GM18909 (cell line): ENCODE measurements around the gene CYP4F2.
"Not testable (repeated sequence)": the region's sequence is repeated elsewhere in the genome, so short reads cannot be mapped to it uniquely, and the experiment has no call there.

ENCODE experiments used
- ATAC-seq: cut with Tn5 transposase; IDR thresholded peaks from one replicate; pipeline ENCODE4 v1.9.1; 2021; ENCODE audit warnings: mild to moderate bottlenecking; ENCODE audit not compliant: unreplicated experiment, poor library complexity

CYP4F2 gene

DNA sequence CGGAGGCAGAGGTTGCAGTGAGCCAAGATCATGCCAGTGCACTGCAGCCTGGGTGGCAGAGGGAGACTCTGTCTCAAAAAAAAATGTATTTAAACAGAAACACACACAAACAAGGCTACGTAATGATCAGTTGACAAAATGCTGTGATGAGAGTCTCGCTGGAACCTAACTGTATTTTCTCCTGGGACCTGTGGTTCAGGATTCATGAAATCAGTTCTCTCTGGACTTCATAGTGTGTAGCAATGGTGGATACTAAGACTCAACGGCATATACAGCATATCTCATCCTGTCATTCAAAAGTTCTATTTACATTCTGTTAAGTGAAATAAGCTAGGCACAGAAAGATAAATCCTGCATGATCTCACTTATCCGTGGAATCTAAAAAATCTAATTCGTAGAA lies 37.4 kb downstream of the CYP4F2 start:
- ATAC-seq: no peak

DNA sequence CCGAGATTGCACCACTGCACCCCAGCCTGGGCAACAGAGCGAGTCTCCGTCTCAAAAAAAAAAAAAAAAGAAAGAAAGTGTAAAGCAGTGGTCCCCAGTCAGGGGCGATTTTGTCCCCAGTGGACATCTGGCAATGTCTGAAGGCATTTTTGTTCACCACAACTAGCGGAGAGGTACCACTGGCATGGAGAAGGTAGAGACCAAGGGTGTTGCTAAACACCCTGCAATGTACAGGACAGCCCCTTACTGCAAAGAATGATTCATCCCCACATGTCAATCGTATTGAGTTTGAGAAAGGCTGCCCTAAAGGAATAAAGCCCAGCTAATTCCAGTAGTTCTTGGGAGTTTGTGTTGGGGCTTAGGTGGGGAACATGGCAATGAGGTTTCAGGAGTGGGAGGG lies 38.7 kb downstream of the CYP4F2 start:
- no peak for ATAC-seq

DNA sequence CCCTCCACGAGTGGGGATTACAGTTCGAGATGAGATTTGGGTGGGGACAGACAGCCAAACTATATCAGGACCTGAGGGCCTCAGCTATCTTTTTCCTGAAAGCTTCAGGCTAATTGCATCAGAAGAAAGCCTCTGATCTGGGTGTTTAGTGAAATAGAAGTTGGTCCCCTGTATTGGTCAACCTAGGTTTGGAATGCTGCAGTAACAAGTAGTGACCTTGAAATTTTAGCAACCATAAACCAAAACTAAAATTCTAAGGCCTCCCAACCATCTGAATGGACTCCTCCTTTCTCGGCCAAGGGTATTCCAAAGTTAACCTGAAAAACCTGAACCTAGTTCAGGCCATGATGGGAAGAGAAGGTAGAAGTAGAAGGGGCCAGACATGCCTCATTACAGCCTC lies 47.5 kb downstream of the CYP4F2 start:
- no peak for ATAC-seq

DNA sequence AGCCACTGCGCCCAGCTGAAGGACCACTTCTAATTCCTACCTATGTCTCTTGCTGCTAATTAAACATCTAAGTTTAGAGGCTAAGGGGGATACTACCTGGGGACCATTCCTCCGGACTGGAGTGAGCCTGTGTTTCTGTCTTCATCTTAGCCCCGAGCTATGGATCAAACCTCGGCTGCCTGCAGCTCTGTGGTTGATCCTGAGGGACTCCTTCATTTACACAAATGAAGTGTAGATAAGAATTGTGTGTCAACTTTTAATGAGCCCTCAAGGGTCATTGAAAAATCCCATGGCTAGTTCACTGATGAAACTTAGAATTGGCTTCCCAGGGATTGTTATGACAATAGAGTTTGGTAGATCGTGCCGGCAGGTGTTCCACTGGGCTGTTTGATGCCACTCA lies 51.0 kb downstream of the CYP4F2 start:
- no peak for ATAC-seq

DNA sequence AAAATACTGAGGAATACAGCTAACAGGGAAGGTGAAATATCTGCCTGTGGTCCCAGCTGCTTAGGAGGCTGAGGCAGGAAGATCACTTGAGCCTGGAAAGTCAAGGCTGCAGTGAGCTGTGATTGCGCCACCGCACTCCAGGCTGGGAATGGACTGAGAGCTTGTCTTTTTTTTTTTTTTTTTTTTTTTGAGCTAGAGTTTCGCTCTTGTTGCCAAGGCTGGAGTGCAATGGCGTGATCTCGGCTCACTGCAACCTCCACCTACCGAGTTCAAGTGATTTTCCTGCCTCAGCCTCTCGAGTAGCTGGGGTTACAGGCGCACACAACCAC lies 54.0 kb downstream of the CYP4F2 start:
- ATAC-seq: not testable (repeated sequence)

DNA sequence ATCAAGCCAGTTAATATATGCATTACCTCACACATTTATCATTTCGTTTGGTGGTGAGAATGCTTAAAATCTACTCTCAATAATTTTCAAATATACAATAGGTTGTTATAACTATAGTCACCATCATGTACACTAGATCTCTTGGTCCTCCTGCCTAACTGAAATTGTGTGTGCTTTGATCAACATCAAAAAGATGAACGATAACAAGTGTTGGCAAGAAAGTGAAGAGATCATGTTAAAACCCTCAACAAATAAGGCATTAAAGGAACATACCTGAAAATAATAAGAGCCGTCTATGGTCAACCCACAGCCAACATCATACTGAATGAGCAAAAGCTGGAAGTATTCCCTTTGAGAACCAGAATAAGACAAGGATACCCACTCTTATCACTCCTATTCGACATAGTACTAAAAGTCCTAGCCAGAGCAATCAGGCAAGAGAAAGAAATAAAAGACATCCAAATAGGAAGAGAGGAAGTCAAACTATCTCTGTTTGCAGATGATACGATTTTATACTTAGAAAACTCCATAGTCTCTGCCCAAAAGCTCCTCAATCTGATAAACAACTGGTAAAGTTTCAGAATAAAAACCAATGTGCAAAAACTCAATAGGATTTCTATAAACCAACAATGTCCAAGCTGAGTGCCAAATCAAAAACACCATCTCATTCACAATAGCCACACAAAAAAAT lies 54.5 kb downstream of the CYP4F2 start:
- ATAC-seq: no peak

DNA sequence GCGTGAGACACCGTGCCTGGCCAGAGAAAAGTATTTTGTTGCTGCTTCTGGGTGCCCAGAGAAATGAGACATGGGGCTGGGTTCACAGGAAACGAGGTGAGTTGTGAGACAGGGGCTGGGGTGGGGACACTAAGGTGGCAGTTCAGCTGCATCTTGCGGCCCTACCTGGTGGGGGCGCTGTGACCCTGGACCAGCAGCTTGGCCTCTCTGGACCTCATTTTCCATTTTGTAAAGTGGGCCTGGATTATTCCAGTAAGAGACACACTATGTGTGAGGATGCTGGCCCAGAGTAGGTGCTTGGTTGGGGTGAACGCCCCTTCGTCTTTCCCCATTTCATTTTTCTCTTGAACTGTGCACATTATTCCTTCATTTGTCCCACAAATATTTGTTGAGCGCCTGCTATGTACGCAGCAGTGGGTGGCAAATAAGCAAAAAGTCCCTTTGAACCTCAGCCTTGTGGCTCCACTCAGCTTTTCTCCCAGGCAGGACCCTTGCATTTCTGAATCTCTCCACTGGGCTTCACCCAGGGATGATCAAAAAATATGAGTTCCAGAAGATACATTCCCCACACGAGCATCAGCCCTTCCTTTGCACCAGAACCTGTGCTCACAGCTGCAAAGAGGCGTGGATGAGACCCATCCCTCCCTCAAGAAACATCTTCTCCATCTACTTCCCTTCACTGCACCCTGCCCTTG lies 55.9 kb downstream of the CYP4F2 start:
- ATAC-seq: no peak

DNA sequence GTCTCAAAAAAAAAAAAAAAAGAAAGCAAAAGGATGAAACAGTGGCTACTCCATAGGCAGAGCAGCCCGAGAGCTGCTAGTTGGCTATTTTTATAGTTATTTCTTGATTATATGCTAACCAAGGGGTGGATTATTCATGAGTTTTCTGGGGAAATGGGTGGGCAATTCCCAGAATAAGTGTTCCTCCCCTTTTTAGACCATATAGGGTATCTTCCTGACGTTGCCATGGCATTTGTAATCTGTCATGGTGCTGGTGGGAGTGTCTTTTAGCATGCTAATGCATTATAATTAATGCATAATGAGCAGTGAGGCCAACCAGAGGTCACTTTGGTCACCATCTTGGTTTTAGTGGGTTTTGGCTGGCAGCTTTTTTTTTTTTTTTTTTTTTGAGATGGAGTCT lies 57.0 kb downstream of the CYP4F2 start:
- no peak for ATAC-seq

DNA sequence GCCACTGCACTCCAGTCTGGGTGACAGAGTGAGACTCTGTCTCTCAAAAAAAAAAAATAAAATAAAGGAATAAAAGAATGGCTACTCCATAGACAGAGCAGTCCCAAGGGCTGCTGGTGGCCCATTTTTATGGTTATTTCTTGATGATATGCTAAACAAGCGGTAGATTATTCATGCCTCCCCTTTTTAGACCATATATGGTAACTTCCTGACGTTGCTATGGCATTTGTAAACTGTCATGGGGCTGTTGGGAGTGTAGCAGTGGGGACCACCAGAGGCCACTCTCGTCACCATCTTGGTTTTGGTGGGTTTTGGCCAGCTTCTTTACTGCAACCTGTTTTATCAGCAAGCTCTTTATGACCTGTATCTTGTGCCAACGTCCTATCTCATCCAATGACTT lies 58.0 kb downstream of the CYP4F2 start:
- ATAC-seq: not testable (repeated sequence)

DNA sequence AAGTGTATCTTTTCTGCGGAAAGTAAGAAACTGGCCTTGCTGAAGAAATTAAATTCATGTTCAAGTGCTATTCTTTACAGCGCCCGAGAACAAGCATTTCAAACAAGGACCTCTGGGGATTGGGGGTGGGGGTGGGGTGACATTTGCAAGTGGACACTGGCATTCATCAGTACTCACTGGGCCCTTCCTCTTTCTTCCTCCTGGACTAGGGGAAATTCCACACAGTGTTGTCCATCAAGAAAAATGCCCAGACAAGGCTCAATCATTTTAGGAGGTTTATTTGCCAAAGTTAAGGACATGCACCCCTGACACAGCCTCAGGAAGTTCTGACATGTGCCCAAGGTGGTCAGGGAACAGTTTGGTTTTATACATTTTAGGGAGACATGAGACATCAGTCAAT lies 59.5 kb downstream of the CYP4F2 start:
- no peak for ATAC-seq

DNA sequence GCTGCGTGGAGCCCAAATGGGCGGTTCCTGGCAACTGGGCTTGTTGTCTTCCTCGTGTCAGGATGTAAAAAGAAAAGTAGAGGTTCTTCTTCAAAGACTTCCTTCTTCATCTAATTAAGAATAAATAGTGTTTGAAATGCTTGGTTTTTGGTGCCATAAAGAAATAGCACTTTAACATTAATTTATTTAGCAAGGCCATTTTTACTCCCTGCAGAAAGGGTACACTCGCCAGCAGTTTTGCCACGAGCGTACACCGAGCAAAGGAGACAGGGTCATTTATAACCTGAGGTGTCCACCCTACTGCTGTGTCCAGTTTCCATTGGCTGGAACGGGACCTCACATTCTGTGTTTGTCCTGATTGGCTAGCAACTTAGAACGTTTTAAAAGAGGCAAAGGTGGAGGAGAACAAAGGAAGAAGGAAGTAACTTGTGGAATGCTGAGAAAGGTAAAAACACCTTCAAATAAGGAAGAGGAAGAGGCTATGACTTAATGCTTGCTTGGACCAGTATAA lies 60.6 kb downstream of the CYP4F2 start:
- ATAC-seq: peak; percentile 13

DNA sequence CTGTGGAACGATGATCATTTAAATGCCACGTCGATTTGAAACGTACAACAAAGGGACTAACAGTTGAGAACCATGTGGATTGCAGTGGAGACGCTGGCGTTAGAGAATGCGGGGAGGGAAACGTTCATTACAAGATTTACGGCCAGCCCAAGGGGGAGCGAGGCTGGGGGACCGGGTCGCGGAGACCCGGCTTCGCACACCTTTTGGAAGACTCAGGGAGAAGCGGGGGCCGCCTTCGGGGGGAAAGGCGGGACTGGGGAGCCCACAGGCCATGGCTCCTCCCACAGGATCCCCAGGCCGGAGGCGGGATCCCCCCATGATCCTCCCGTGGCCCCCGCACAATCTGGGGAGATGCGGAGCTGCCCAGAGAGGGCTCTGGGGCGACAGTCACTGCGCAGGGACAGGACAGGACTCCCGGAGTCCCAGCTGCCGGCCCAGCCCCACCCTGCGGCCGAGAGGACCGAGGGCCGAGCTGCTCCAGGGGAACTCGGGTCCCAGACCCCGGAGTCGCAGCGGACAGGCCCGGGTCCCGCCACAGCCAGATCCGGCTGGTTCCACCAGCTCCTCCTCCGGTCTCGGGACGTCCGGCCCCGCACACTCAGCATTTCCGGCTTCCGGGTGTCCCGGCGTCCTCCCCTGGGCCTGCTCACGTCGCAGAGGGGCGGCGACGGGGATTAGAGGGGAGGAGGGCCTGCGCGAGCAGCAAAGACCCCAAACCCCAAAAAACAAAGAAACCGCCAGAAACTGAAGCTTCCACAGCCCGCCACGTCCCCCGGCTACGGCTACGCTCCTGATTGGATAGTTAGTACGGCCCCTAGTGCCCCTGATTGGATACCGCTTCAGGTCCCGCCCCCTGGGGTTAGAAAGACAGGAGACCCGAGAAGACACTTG lies 61.3 kb downstream of the CYP4F2 start:
- peak; percentile 96 for ATAC-seq

DNA sequence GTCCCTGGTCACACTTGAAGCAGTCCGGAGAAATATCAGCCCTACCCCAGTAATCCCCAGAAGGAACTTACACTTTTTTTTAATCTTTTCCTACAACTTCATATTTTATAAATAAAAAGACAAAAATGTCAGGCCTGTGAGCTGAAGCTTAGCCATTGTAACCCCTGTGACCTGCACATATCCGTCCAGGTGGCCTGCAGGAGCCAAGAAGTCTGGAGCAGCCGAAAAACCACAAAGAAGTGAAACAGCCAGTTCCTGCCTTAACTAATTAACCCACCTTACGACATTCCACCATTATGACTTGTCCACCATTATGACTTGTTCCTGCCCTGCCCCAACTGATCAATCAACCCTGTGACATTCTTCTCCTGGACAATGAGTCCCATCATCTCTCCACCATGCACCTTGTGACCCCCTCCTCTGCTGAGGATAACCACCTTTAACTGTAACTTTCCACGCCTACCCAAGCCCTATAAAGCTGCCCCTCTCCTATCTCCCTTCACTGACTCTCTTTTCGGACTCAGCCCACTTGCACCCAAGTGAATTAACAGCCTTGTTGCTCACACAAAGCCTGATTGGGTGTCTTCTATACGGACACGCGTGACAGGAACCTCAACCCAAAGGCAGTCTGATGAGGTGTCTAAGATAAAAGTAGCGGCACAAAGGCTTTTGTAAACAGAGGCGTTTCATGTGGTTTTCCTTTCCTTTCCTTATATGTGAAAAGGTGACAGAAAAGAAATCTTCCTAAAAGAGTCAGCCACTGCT lies 62.1 kb downstream of the CYP4F2 start:
- ATAC-seq: not testable (repeated sequence)

DNA sequence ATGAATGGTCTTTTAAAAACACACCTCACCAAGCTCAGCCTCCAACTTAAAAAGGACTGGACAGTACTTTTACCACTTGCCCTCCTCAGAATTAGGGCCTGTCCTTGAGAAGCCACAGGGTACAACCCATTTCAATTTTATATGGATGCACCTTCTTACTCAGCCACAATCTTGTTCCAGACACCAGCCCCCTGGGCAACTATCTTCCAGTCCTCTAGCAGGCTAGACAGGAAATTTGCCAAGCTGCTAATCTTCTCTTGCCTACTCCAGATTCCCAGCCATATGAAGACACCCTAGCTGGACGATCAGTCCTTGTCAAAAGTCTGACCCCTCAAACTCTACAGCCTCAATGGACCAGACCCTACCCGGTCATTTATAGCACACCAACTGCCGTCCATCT lies 63.6 kb downstream of the CYP4F2 start:
- not testable (repeated sequence) for ATAC-seq

DNA sequence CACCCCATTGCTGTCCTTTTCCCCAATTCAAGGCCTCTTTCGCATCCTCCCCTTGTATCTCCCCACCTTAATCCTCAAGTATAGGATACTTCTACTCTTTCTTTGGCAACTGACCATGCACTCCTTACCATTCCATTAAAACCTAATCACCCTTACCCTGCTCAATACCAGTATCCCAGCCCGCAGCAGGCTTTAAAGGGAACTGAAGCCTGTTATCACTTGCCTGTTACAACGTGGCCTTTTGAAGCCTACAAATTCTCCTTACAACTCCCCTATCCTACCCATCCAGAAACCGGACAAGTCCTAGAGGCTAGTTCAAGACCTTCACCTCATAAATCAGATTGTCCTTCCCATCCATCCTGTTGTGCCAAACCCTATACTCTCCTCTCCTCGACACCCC lies 66.2 kb downstream of the CYP4F2 start:
- no peak for ATAC-seq

DNA sequence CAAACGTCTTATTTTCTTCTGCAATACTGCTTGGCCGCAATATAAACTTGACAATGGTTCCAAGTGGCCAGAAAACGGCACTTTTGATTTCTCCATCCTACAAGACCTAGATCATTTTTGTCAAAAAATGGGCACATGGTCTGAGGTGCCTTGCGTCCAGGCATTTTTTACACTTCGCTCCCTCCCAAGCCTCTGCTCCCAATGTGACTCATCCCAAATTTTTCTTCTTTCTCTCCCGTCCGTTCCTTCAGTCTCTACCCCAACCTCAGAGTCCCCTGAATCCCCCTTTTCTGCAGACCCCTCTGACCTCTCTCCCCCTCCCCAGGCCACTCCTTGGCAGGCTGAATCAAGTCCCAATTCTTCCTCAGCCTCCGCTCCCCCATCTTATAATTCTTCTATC lies 68.1 kb downstream of the CYP4F2 start:
- ATAC-seq: no peak

DNA sequence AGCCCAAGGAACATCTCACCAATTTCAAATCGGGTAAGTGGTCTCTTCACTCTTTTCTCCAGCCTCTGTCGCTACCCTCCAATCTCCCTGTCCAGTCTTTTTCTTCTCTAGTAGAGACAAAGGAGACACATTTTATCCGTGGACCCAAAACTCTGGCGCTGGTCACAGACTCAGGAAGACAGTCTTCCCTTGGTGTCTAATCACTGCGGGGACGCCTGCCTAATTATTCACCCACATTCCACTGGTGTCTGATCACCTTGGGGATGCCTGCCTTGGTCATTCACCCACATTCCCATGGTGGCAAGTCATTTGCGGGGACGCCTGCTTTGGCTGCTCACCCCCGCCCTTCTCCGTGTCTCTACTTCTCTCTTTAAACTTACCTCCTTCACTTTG lies 68.6 kb downstream of the CYP4F2 start:
- no peak for ATAC-seq

DNA sequence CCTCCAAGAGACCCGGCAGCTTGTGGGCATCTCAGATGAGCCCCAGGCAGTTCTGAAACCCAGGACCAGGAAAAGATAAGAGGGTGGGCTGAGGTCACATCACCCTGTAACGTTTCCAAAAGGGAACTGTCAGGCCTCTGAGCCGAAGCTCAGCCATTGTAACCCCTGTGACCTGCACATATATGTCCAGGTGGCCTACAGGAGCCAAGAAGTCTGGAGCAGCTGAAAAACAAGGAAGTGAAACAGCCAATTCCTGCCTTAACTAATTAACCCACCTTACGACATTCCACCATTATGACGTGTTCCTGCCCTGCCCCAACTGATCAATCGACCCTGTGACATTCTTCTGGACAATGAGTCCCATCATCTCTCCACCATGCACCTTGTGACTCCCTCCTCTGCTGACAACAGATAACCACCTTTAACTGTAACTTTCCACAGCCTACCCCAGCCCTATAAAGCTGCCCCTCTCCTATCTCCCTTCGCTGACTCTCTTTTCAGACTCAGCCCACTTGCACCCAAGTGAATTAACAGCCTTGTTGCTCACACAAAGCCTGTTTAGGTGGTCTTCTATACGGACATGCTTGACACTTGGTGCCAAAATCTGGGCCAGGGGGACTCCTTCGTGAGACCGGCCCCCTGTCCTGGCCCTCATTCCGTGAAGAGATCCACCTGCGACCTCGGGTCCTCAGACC lies 69.1 kb downstream of the CYP4F2 start:
- not testable (repeated sequence) for ATAC-seq

DNA sequence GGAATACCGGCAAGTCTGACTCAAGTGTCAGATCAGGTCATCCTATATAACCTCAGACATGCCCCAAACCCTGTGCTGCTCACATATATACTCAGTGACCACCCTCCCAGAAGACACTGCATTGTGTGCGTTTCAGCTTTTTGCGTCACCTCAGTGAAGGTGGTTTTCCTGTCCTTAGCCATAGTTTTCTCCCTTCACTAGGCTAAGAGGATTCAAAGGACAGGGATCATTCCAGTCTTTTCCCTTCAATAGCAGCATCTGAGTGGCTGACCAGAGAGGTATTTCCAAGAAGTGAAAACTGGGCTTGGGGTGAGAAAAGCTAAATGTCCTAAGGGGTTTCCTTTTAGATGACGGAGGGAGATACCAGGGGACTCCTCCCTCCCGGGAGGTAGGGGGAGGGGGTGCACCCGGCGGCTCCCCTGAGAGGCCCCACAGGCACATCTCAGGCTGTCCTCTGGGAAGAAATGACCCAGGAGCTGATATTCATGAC lies 69.7 kb downstream of the CYP4F2 start:
- ATAC-seq: no peak
